Measurements from ENCODE around the gene IKZF4.
"Not testable (repeated sequence)": the region's sequence is repeated elsewhere in the genome, so short reads cannot be mapped to it uniquely, and the experiment has no call there.

Gene IKZF4

GRCh38 chr12:55993230-55993853, 27.5 kb upstream of the IKZF4 start:
- Histone ChIP-seq H3K27ac (peak overlapping the region in 1 of 11 experiments; percentile 23; a peak in 2 of 22 replicates), H3K9ac (peak overlapping the region in 10 of 11 experiments; percentile 9 to 53 (median 44); a peak in 12 of 22 replicates), H3K27me3 (no peaks in the 10 kb centered on the region), H3K4me2 (0 out of 22 replicates have a peak overlapping the region, but pooled peaks of 2 of the 11 experiments have one; percentile 11 to 40), H3K4me1 (peaks cover 8 to 35% (median 17%) of the 10 kb centered on the region in 10 experiments; a peak in 16 of 20 replicates), H4K20me1 (peaks cover 0 to 26% (median 0%) of the 10 kb centered on the region in 11 experiments; a peak in 6 of 22 replicates), H3K4me3 (no peak overlapping the region), H3K9me3 (replicated peaks in 1 of 11) (no peaks in the 10 kb centered on the region), H3K36me3 (peaks cover 72 to 74% (median 73%) of the 10 kb centered on the region in 11 experiments)
- no peak for TF ChIP-seq Cebpa-rat (IDR thresholded peaks at IDR 0.05)

GRCh38 chr12:55995366-55995765, 25.5 kb upstream of the IKZF4 start:
- H3K4me1 ChIP-seq: peaks cover 8 to 35% (median 17%) of the 10 kb centered on the region in 10 experiments; a peak in 16 of 20 replicates
- H3K4me2 ChIP-seq: no peak overlapping the region
- no peak overlapping the region for H3K4me3 ChIP-seq
- no peak for TF ChIP-seq Cebpa-rat (IDR thresholded peaks at IDR 0.05)
- peak overlapping the region in 3 of 11 experiments; percentile 1 to 36 (median 26); a peak in 2 of 22 replicates for H3K9ac ChIP-seq
- H3K9me3 ChIP-seq (replicated peaks in 1 of 11): peaks cover 0 to 6% (median 0%) of the 10 kb centered on the region in 11 experiments; a peak in 1 of 22 replicates
- H4K20me1 ChIP-seq: peaks cover 0 to 26% (median 0%) of the 10 kb centered on the region in 11 experiments; a peak in 5 of 22 replicates
- H3K27me3 ChIP-seq: no peaks in the 10 kb centered on the region
- H3K27ac ChIP-seq: no peak overlapping the region
- H3K36me3 ChIP-seq: peaks cover 52 to 54% (median 53%) of the 10 kb centered on the region in 11 experiments

- H3K4me3 ChIP-seq: peak overlapping the region in 3 of 10 experiments; percentile 51 to 57 (median 55); a peak in 6 of 20 replicates
- H3K27ac ChIP-seq: no peak overlapping the region
- H3K27me3 ChIP-seq: no peaks in the 10 kb centered on the region
- H3K36me3 ChIP-seq: peaks cover 43 to 45% (median 44%) of the 10 kb centered on the region in 11 experiments
- H3K9me3 ChIP-seq (replicated peaks in 1 of 11): peaks cover 0 to 6% (median 0%) of the 10 kb centered on the region in 11 experiments; a peak in 1 of 22 replicates
- TF ChIP-seq Cebpa-rat (IDR thresholded peaks at IDR 0.05): no peak
- peak overlapping the region in 2 of 11 experiments; percentile 48 to 69; a peak in 1 of 22 replicates for H3K9ac ChIP-seq
- peak overlapping the region in 5 of 11 experiments; percentile 40 to 90 (median 78); a peak in 10 of 22 replicates for H3K4me2 ChIP-seq
- H3K4me1 ChIP-seq: peaks cover 8 to 35% (median 17%) of the 10 kb centered on the region in 10 experiments; a peak in 16 of 20 replicates
- H4K20me1 ChIP-seq: peaks cover 0 to 26% (median 0%) of the 10 kb centered on the region in 11 experiments; a peak in 5 of 22 replicates
Measured at GRCh38 chr12:55996201-55996714, 24.6 kb upstream of the IKZF4 start.

- Histone ChIP-seq H3K9ac (peak within 1 kb of the TSS in 9 of 11 experiments; percentile 10 to 76 (median 46); a peak in 12 of 22 replicates), H3K36me3 (peaks cover 36 to 38% (median 37%) of the 10 kb centered on the region in 11 experiments), H4K20me1 (peaks cover 0 to 24% (median 0%) of the 10 kb centered on the region in 11 experiments; a peak in 5 of 22 replicates), H3K27ac (peak within 1 kb of the TSS in 2 of 11 experiments; percentile 8 to 29; a peak in 3 of 22 replicates), H3K9me3 (replicated peaks in 1 of 11) (peaks cover 0 to 6% (median 0%) of the 10 kb centered on the region in 11 experiments; a peak in 1 of 22 replicates), H3K4me2 (peak within 1 kb of the TSS; percentile 40 to 90 (median 56)), H3K4me3 (peak within 1 kb of the TSS in 6 of 10 experiments; percentile 1 to 67 (median 53); a peak in 11 of 20 replicates), H3K4me1 (peaks cover 8 to 35% (median 17%) of the 10 kb centered on the region in 10 experiments; a peak in 16 of 20 replicates), H3K27me3 (no peaks in the 10 kb centered on the region)
- TF ChIP-seq Cebpa-rat (IDR thresholded peaks at IDR 0.05): no peak
Measured at GRCh38 chr12:55996715-55997534, 23.9 kb upstream of the IKZF4 start, which contains the start of gene SUOX. TSS of gene SUOX (plus strand) at chr12:55997276. CDS start at chr12:56002222, 4,946 bp downstream.

GRCh38 chr12:55997535-55997859, 23.3 kb upstream of the IKZF4 start:
- H4K20me1 ChIP-seq: peaks cover 0 to 18% (median 0%) of the 10 kb centered on the region in 11 experiments; a peak in 5 of 22 replicates
- peak overlapping the region in 5 of 10 experiments; percentile 47 to 67 (median 55); a peak in 10 of 20 replicates for H3K4me3 ChIP-seq
- TF ChIP-seq Cebpa-rat (IDR thresholded peaks at IDR 0.05): no peak
- peaks cover 8 to 38% (median 17%) of the 10 kb centered on the region in 10 experiments; a peak in 16 of 20 replicates for H3K4me1 ChIP-seq
- peak overlapping the region in 2 of 11 experiments; percentile 8 to 29; a peak in 2 of 22 replicates for H3K27ac ChIP-seq
- H3K4me2 ChIP-seq: peak overlapping the region; percentile 40 to 90 (median 56); a peak in 19 of 22 replicates
- H3K27me3 ChIP-seq: no peaks in the 10 kb centered on the region
- peak overlapping the region in 8 of 11 experiments; percentile 10 to 76 (median 52); a peak in 12 of 22 replicates for H3K9ac ChIP-seq
- H3K36me3 ChIP-seq: peaks cover 30 to 36% (median 32%) of the 10 kb centered on the region in 11 experiments
- H3K9me3 ChIP-seq (replicated peaks in 1 of 11): peaks cover 0 to 6% (median 0%) of the 10 kb centered on the region in 11 experiments; a peak in 1 of 22 replicates

GRCh38 chr12:55999522-55999921, 21.3 kb upstream of the IKZF4 start:
- H4K20me1 ChIP-seq; H3K4me2 ChIP-seq; H3K4me3 ChIP-seq; H3K9ac ChIP-seq; H3K27me3 ChIP-seq; H3K9me3 ChIP-seq (replicated peaks in 1 of 11): not testable (repeated sequence)
- peak overlapping the region in 1 of 11 experiments; percentile 12; a peak in 1 of 22 replicates for H3K27ac ChIP-seq
- H3K36me3 ChIP-seq: peaks cover 10 to 25% (median 12%) of the 10 kb centered on the region in 11 experiments; a peak in 21 of 22 replicates
- peaks cover 7 to 36% (median 10%) of the 10 kb centered on the region in 10 experiments; a peak in 15 of 20 replicates for H3K4me1 ChIP-seq

GRCh38 chr12:55999999-56000540, 20.8 kb upstream of the IKZF4 start:
- H3K27me3 ChIP-seq; H3K4me3 ChIP-seq; H3K27ac ChIP-seq; H3K9me3 ChIP-seq (replicated peaks in 1 of 11); H3K4me2 ChIP-seq; H4K20me1 ChIP-seq; H3K9ac ChIP-seq: not testable (repeated sequence)
- peaks cover 4 to 20% (median 7%) of the 10 kb centered on the region in 11 experiments; a peak in 18 of 22 replicates for H3K36me3 ChIP-seq
- H3K4me1 ChIP-seq: peaks cover 7 to 36% (median 10%) of the 10 kb centered on the region in 10 experiments; a peak in 15 of 20 replicates

Measured in BLaER1 treated with 17β-estradiol and CSF1 and Interleukin-3, amounts not matched to agents 10 nM and 100 nM (cell line).